ENCODE measurements around the gene ALPL. TPM values are rescaled to one million over a fixed set of nuclear protein-coding genes. Genes with fewer than 3 reads are reported as not detected.

Gene ALPL
- total RNA-seq, 1 experiment from 2014 or later, result 84.8 TPM

DNA sequence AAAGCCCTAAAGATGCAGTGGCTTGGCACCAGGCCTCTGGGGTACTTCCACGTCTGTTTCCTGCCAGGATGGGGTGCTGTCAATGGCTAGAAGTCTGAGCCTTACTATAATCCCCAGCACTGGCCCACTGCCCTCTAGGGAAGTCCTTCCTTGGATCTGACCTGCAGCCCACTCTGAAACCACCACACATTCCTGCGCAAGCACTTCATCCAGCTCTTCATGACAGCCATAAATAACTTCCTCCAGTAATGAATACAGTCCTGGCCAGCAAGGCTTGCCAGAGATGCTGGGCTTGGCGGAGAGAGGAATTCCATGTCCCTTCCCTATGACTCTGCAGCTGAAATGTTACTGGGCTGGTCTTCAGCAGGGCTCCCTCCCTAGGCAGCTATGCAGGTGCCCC is 32.6 kb downstream of the ALPL start:
- no peak overlapping the region for H4K5ac ChIP-seq (ENCODE audit: insufficient read length, low read depth, low read length)
- TF ChIP-seq, protein P1, sequence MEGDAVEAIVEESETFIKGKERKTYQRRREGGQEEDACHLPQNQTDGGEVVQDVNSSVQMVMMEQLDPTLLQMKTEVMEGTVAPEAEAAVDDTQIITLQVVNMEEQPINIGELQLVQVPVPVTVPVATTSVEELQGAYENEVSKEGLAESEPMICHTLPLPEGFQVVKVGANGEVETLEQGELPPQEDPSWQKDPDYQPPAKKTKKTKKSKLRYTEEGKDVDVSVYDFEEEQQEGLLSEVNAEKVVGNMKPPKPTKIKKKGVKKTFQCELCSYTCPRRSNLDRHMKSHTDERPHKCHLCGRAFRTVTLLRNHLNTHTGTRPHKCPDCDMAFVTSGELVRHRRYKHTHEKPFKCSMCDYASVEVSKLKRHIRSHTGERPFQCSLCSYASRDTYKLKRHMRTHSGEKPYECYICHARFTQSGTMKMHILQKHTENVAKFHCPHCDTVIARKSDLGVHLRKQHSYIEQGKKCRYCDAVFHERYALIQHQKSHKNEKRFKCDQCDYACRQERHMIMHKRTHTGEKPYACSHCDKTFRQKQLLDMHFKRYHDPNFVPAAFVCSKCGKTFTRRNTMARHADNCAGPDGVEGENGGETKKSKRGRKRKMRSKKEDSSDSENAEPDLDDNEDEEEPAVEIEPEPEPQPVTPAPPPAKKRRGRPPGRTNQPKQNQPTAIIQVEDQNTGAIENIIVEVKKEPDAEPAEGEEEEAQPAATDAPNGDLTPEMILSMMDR (conservative IDR thresholded peaks at IDR 0.05), result no peak
- H4K91ac ChIP-seq (ENCODE audit: insufficient read length, low read depth, low read length), result no peak overlapping the region
- no CpG with 5 or more reads among the region's 3 CpGs for WGBS (ENCODE audit: extremely low coverage, insufficient read length, low lambda C conversion rate)
- no peak overlapping the region for H2AK5ac ChIP-seq (ENCODE audit: insufficient read length, low read length)
- H3K27ac Mint-ChIP-seq, result peak overlapping the region in 1 of 3 experiments; percentile 18; a peak in 3 of 7 replicates
- no peak overlapping the region for H2BK120ac ChIP-seq (ENCODE audit: low read depth, low read length, poor library complexity, severe bottlenecking)
- no peak overlapping the region for H3K9ac ChIP-seq (ENCODE audit: extremely low read depth, insufficient read length, low read length)
- H3K4me3 Mint-ChIP-seq, result no peak overlapping the region
- H3K4me2 ChIP-seq (ENCODE audit: insufficient read depth, insufficient read length, low read length), result no peak overlapping the region
- peaks cover 4% of the 10 kb centered on the region; the same call in 1 of the 2 replicates for H3K4me1 ChIP-seq (ENCODE audit: insufficient read depth, low read length)
- H4K20me1 ChIP-seq (ENCODE audit: control insufficient read depth, insufficient read depth, insufficient read length), result no peaks in the 10 kb centered on the region
- H3K4me1 Mint-ChIP-seq, result peaks cover 29 to 46% of the 10 kb centered on the region in 2 experiments
- no peaks in the 10 kb centered on the region for H3K27me3 Mint-ChIP-seq (ENCODE audit: low read depth)
- H3K36me3 Mint-ChIP-seq (ENCODE audit: insufficient read depth in 1 of 3, low read depth in 3 of 3), result no peaks in the 10 kb centered on the region
- H3K27me3 ChIP-seq (ENCODE audit: insufficient read depth, low read length), result no peaks in the 10 kb centered on the region
- no peak overlapping the region; the same call in 1 of the 2 replicates for H3K14ac ChIP-seq (ENCODE audit: insufficient read depth, low read length)
- H2BK5ac ChIP-seq (ENCODE audit: insufficient read length, low read length), result no peak overlapping the region
- no peaks in the 10 kb centered on the region for H3K9me3 ChIP-seq (ENCODE audit: control insufficient read depth, low read depth, low read length)
- no peak overlapping the region for H3K18ac ChIP-seq (ENCODE audit: insufficient read length, low read depth, low read length)
- no peak overlapping the region for H2BK12ac ChIP-seq (ENCODE audit: insufficient read length, low read depth, low read length)
- H2AFZ ChIP-seq (ENCODE audit: low read length), result no peak overlapping the region
- no peaks in the 10 kb centered on the region for H3K79me2 ChIP-seq (ENCODE audit: insufficient read depth, low read length)
- H2BK20ac ChIP-seq (ENCODE audit: low read depth, low read length, poor library complexity, severe bottlenecking), result no peak overlapping the region
- no peaks in the 10 kb centered on the region for H3K9me3 Mint-ChIP-seq
- no peak for DNase-seq
- no peak overlapping the region for H3K4ac ChIP-seq (ENCODE audit: low read depth, low read length)
- H4K8ac ChIP-seq (replicated peaks; ENCODE audit: insufficient read length, low read depth, low read length), result no peak overlapping the region
- no peak overlapping the region for H3K27ac ChIP-seq (ENCODE audit: insufficient read length, low read depth, low read length)
- H3K23me2 ChIP-seq (ENCODE audit: insufficient read length, low read depth, low read length, poor library complexity, severe bottlenecking), result no peaks in the 10 kb centered on the region
- no peak overlapping the region for H2BK15ac ChIP-seq (ENCODE audit: low read depth, low read length)
- H3K79me1 ChIP-seq (ENCODE audit: insufficient read depth, low read depth, low read length, poor library complexity, severe bottlenecking), result peaks cover 6% of the 10 kb centered on the region
- no peak overlapping the region for H3T11ph ChIP-seq (ENCODE audit: low read length)
- H3K23ac ChIP-seq (ENCODE audit: insufficient read length, low read depth, low read length), result no peak overlapping the region
- H3K56ac ChIP-seq (ENCODE audit: insufficient read length, low read depth, low read length), result no peak overlapping the region
